Effector memory CD8-positive, alpha-beta T cell (primary cell): ENCODE results near the gene TMOD4.

Experiments used
- ATAC-seq: fragments of 150-1000 bp; cut with Tn5 transposase; replicated peaks from 2 replicates; pipeline ENCODE4 v1.10.0; 2021; ENCODE audit warnings: mild to moderate bottlenecking, moderate library complexity
- DNase-seq, 3 experiments: peaks; one replicate each; pipeline ENCODE4 v3.0.0; 2021
- H3K27ac Mint-ChIP-seq, 2 donors: one replicate each; pipeline ENCODE4 v1.8.0; 2022; ENCODE audit warnings: mild to moderate bottlenecking in 2 of 2, mixed read lengths in 2 of 2, moderate library complexity in 2 of 2
- H3K27me3 Mint-ChIP-seq, 2 donors: one replicate each; pipeline ENCODE4 v1.8.0; 2022; ENCODE audit warnings: mixed read lengths in 2 of 2
- H3K36me3 Mint-ChIP-seq: one replicate; pipeline ENCODE4 v1.8.0; 2022; ENCODE audit warnings: mild to moderate bottlenecking, moderate library complexity, mixed read lengths; ENCODE audit not compliant: insufficient read depth
- H3K4me1 Mint-ChIP-seq, 2 donors: one replicate each; pipeline ENCODE4 v1.8.0; 2022; ENCODE audit warnings: low read depth in 2 of 2, mixed read lengths in 2 of 2
- H3K4me3 Mint-ChIP-seq, 2 donors: one replicate each; pipeline ENCODE4 v1.8.0; 2022; ENCODE audit warnings: mild to moderate bottlenecking in 2 of 2, mixed read lengths in 2 of 2, moderate library complexity in 2 of 2
- H3K9me3 Mint-ChIP-seq, 2 donors: one replicate each; pipeline ENCODE4 v1.8.0; 2022; ENCODE audit warnings: mixed read lengths in 2 of 2

The TMOD4 gene

GRCh38 chr1:151165281-151165737, 10.5 kb downstream of the TMOD4 start:
- Mint-ChIP-seq H3K27ac (peak overlapping the region; percentile 93 to 96), H3K9me3 (no peaks in the 10 kb centered on the region), H3K4me3 (peak overlapping the region; percentile 90 to 91), H3K36me3 (peaks cover 46% of the 10 kb centered on the region), H3K4me1 (peaks cover 17 to 44% of the 10 kb centered on the region in 2 donors), H3K27me3 (no peaks in the 10 kb centered on the region)
- no peak for ATAC-seq
- peak in 1 of 3 experiments; percentile 8 for DNase-seq

DNA sequence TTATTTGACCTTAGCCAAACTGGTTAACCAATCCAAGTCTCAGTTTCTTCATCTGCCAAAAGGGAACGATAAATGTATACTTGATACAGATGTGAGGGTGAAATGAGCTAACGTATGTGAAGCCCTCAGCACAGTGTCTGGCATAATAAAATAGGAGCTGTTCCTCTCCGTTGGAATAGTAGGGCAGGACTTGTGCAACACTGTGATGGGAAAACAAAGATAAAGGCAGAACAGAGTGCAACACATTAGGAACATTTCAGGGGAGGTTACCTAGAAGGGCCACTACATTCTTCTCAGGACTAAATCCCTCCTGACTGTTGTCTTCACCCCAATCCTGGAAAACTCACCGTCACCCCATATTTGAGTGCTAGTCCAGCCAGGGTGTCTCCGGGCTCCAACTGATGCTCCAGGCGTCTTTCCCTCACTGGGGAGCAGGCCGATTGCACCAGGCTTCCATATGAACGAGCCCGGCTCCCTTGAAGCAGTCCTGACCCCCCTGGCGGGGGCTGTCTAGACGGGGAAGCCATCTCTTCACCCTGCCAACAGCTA, 11.0 kb downstream of the TMOD4 start:
- Mint-ChIP-seq H3K27me3 (no peaks in the 10 kb centered on the region), H3K4me3 (peak overlapping the region; percentile 90 to 91), H3K4me1 (peaks cover 20 to 45% of the 10 kb centered on the region in 2 donors), H3K27ac (peak overlapping the region in 1 of 2 donors; percentile 96), H3K36me3 (peaks cover 42% of the 10 kb centered on the region), H3K9me3 (no peaks in the 10 kb centered on the region)
- no peak for DNase-seq
- no peak for ATAC-seq

GRCh38 chr1:151159373-151159772, 16.4 kb downstream of the TMOD4 start:
- Mint-ChIP-seq H3K4me3 (peak overlapping the region; percentile 63 to 93), H3K36me3 (peaks cover 16% of the 10 kb centered on the region), H3K27me3 (no peaks in the 10 kb centered on the region), H3K4me1 (peaks cover 33 to 54% of the 10 kb centered on the region in 2 donors), H3K9me3 (no peaks in the 10 kb centered on the region), H3K27ac (peak overlapping the region; percentile 73 to 90)
- no peak for DNase-seq
- ATAC-seq = no peak

- peak overlapping the region; percentile 93 to 99 for H3K4me3 Mint-ChIP-seq
- H3K9me3 Mint-ChIP-seq = no peaks in the 10 kb centered on the region
- H3K27ac Mint-ChIP-seq = peak overlapping the region; percentile 73 to 90
- no peak for ATAC-seq
- peaks cover 33 to 54% of the 10 kb centered on the region in 2 donors for H3K4me1 Mint-ChIP-seq
- H3K36me3 Mint-ChIP-seq = peaks cover 16% of the 10 kb centered on the region
- DNase-seq = no peak
- no peaks in the 10 kb centered on the region for H3K27me3 Mint-ChIP-seq
Observed at GRCh38 chr1:151158751-151159251, 17.0 kb downstream of the TMOD4 start.

DNA sequence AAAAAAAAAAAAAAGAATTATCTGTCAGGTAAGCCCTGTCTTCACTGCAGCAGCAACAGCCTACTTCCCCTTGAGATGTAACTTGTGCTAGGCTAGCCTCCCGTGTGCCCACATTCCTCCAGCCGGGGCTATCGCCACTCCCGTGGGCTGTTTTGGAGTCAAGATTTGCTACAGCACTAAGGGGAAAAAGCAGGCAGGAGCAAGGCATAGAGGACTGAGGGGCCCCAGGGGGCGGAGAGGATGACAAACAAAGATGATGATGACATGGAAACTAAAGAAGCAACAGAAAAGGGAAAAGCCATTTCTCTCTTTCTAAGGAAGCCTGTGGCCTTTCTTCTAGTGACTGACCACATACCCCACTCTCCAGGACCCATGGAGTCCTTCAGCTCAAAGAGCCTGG, 17.5 kb downstream of the TMOD4 start:
- H3K36me3 Mint-ChIP-seq = peaks cover 16% of the 10 kb centered on the region
- H3K27ac Mint-ChIP-seq = peak overlapping the region; percentile 73 to 90
- DNase-seq = no peak

GRCh38 chr1:151157067-151157531, 18.7 kb downstream of the TMOD4 start:
- H3K4me3 Mint-ChIP-seq = peak overlapping the region; percentile 93 to 99
- no peaks in the 10 kb centered on the region for H3K9me3 Mint-ChIP-seq
- ATAC-seq (peak; percentile 51), DNase-seq (peak in 2 of 3 experiments; percentile 18 to 35)
- H3K4me1 Mint-ChIP-seq = peaks cover 33 to 47% of the 10 kb centered on the region in 2 donors
- peaks cover 16% of the 10 kb centered on the region for H3K36me3 Mint-ChIP-seq
- H3K27me3 Mint-ChIP-seq = no peaks in the 10 kb centered on the region
- peak overlapping the region; percentile 89 to 90 for H3K27ac Mint-ChIP-seq

More for the DNA sequence above, 17.5 kb downstream of the TMOD4 start:
- peaks cover 33 to 54% of the 10 kb centered on the region in 2 donors for H3K4me1 Mint-ChIP-seq
- no peaks in the 10 kb centered on the region for H3K9me3 Mint-ChIP-seq
- no peak for ATAC-seq
- no peaks in the 10 kb centered on the region for H3K27me3 Mint-ChIP-seq
- peak overlapping the region; percentile 93 to 99 for H3K4me3 Mint-ChIP-seq

DNA sequence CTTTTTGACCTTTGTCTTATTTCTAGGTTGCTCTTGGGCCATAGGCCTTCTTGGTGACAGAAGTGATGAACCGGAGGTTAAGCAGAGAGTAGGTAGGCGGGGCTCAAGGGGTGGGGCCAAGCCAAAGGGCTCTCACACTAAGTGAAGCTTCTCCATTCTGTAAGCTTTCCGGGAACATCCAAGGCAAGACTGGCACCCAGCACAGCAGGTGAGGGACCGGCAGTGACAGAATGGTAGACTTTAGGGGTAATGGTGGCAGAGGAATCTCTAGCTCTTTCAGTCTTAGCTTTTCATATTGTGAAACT, 19.3 kb downstream of the TMOD4 start, which contains the start of gene TNFAIP8L2:
TSS of gene TNFAIP8L2 (plus strand) at position 135 of the 305 bp plus-strand sequence. CDS start 2,049 bp downstream, outside the sequence.
- no peaks in the 10 kb centered on the region for H3K9me3 Mint-ChIP-seq
- DNase-seq (peak; percentile 55 to 64 (median 63)), ATAC-seq (peak; percentile 85)
- peak within 1 kb of the TSS; percentile 93 to 99 for H3K4me3 Mint-ChIP-seq
- peak within 1 kb of the TSS; percentile 89 to 90 for H3K27ac Mint-ChIP-seq
- no peaks in the 10 kb centered on the region for H3K27me3 Mint-ChIP-seq
- peaks cover 16% of the 10 kb centered on the region for H3K36me3 Mint-ChIP-seq
- H3K4me1 Mint-ChIP-seq = peaks cover 31 to 42% of the 10 kb centered on the region in 2 donors

GRCh38 chr1:151147665-151148064, 28.1 kb downstream of the TMOD4 start:
- peak overlapping the region; percentile 83 to 88 for H3K4me3 Mint-ChIP-seq
- no peaks in the 10 kb centered on the region for H3K36me3 Mint-ChIP-seq
- H3K27me3 Mint-ChIP-seq = peaks cover 0 to 6% of the 10 kb centered on the region in 2 donors
- no peaks in the 10 kb centered on the region for H3K9me3 Mint-ChIP-seq
- peaks cover 7 to 13% of the 10 kb centered on the region in 2 donors for H3K4me1 Mint-ChIP-seq
- no peak for ATAC-seq
- DNase-seq = no peak
- H3K27ac Mint-ChIP-seq = peak overlapping the region in 1 of 2 donors; percentile 1

- H3K27ac Mint-ChIP-seq = peak overlapping the region; percentile 81 to 84
- no peaks in the 10 kb centered on the region for H3K9me3 Mint-ChIP-seq
- ATAC-seq (no peak), DNase-seq (no peak)
- peak overlapping the region; percentile 83 to 88 for H3K4me3 Mint-ChIP-seq
- no peaks in the 10 kb centered on the region for H3K36me3 Mint-ChIP-seq
- H3K4me1 Mint-ChIP-seq = peaks cover 7 to 13% of the 10 kb centered on the region in 2 donors
- H3K27me3 Mint-ChIP-seq = peaks cover 0 to 6% of the 10 kb centered on the region in 2 donors
Observed at GRCh38 chr1:151147132-151147503, 28.7 kb downstream of the TMOD4 start.

DNA sequence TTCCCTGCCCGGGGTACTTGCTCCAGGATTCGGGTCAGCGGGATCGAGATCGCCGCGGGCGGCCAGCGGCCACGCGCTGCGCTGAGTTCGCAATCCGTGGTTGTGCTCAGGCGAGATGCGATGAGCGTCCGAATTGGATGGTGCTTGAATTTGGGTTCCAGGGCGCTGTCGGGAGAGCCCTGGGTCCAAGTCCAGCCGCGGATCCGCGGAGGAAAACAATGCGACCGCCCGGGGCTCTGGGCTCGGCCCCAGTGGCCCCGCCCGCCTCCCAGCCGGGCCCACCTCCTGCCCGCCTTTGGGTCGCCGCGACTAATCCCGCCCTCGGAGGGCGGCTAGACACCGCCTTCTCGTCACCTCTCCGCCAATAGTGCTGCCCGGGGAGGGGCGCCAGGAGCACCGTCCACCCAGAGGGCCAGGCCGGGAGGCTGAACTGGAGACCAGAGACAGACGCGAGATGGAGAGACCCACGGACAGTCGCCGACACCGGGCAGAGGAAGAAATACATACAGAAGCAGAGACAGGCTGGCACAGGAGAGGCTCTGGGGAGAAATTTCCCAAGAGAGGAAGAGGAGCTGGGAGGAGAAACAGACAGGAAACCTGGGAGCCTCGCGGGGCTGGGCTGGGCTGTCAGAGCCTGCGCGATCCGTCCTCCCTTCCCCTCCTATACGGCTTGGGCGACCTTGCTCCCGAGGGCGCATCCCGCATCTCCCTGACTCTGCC, 29.2 kb downstream of the TMOD4 start, which contains the start of gene SEMA6C:
TSS of gene SEMA6C (minus strand) at position 220 of the 720 bp plus-strand sequence. CDS start 4,010 bp downstream, outside the sequence.
- H3K9me3 Mint-ChIP-seq = no peaks in the 10 kb centered on the region
- H3K4me3 Mint-ChIP-seq = peak within 1 kb of the TSS; percentile 83 to 88
- DNase-seq (peak; percentile 81 to 83 (median 82)), ATAC-seq (peak; percentile 99)
- peak within 1 kb of the TSS; percentile 81 to 84 for H3K27ac Mint-ChIP-seq
- H3K4me1 Mint-ChIP-seq = peaks cover 7 to 13% of the 10 kb centered on the region in 2 donors
- peaks cover 0 to 6% of the 10 kb centered on the region in 2 donors for H3K27me3 Mint-ChIP-seq
- no peaks in the 10 kb centered on the region for H3K36me3 Mint-ChIP-seq

DNA sequence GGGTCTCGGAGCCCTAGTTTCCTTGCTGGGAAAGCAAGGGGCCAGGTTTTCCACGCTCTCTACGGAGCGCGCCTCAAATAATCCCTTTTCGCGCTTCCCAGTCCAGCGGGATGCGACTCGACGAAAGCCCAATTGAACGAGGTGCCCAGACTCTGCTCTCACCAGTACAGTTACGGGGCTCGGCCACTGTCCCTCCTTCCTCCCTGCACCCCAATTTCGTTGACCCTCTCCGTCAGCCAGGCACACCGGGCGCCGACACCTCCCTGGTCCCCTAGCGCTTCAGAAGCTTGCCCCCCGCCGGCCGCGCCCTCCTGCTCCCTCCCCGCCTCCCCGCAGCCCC, 29.7 kb downstream of the TMOD4 start:
- ATAC-seq (peak; percentile 7), DNase-seq (no peak)
- Mint-ChIP-seq H3K27ac (peak overlapping the region in 1 of 2 donors; percentile 84), H3K4me1 (peaks cover 7 to 13% of the 10 kb centered on the region in 2 donors), H3K4me3 (peak overlapping the region; percentile 83 to 88), H3K27me3 (peaks cover 0 to 6% of the 10 kb centered on the region in 2 donors), H3K9me3 (no peaks in the 10 kb centered on the region), H3K36me3 (no peaks in the 10 kb centered on the region)

GRCh38 chr1:151145304-151146071, 30.3 kb downstream of the TMOD4 start:
- Mint-ChIP-seq H3K4me1 (peaks cover 7 to 13% of the 10 kb centered on the region in 2 donors), H3K4me3 (peak overlapping the region; percentile 83 to 88), H3K27me3 (peaks cover 0 to 6% of the 10 kb centered on the region in 2 donors), H3K9me3 (no peaks in the 10 kb centered on the region), H3K27ac (no peak overlapping the region), H3K36me3 (no peaks in the 10 kb centered on the region)
- DNase-seq (peak in 1 of 3 experiments; percentile 6), ATAC-seq (no peak)
